ENCODE data around the gene TBC1D8.

The TBC1D8 gene

GRCh38 chr2:101162561-101163330 is 11.6 kb upstream of the TBC1D8 start:
- no peak for DNase-seq (ENCODE audit: low spot score)

- DNase-seq (ENCODE audit: low spot score): no peak
Observed at GRCh38 chr2:101161658-101162057, 10.5 kb upstream of the TBC1D8 start.

GRCh38 chr2:101160454-101160853 is 9.3 kb upstream of the TBC1D8 start:
- no peak for DNase-seq (ENCODE audit: low spot score)

- DNase-seq (ENCODE audit: low spot score): no peak
Observed at GRCh38 chr2:101159526-101159925, 8.3 kb upstream of the TBC1D8 start.

- DNase-seq (ENCODE audit: low spot score): no peak
Observed at GRCh38 chr2:101157272-101157671, 6.1 kb upstream of the TBC1D8 start.

- DNase-seq (ENCODE audit: low spot score): no peak
Observed at GRCh38 chr2:101153787-101154186, 2.6 kb upstream of the TBC1D8 start.

- DNase-seq (ENCODE audit: low spot score): no peak
Observed at GRCh38 chr2:101153077-101153707, 2.0 kb upstream of the TBC1D8 start.

- DNase-seq (ENCODE audit: low spot score): peak; percentile 22
Observed at GRCh38 chr2:101152272-101153076, 1.3 kb upstream of the TBC1D8 start.

- DNase-seq (ENCODE audit: low spot score): no peak
Observed at GRCh38 chr2:101151859-101152271, 683 bp upstream of the TBC1D8 start.

- DNase-seq (ENCODE audit: low spot score): no peak
Observed at GRCh38 chr2:101150306-101151145, 656 bp downstream of the TBC1D8 start.

- no peak for DNase-seq (ENCODE audit: low spot score)
Observed at GRCh38 chr2:101149241-101150192, 1.7 kb downstream of the TBC1D8 start.

GRCh38 chr2:101148777-101149176 is 2.4 kb downstream of the TBC1D8 start:
- no peak for DNase-seq (ENCODE audit: low spot score)

GRCh38 chr2:101147971-101148370 is 3.2 kb downstream of the TBC1D8 start:
- no peak for DNase-seq (ENCODE audit: low spot score)

- no peak for DNase-seq (ENCODE audit: low spot score)
Observed at GRCh38 chr2:101147062-101147461, 4.1 kb downstream of the TBC1D8 start.

GRCh38 chr2:101146535-101146934 is 4.6 kb downstream of the TBC1D8 start:
- no peak for DNase-seq (ENCODE audit: low spot score)

GRCh38 chr2:101145406-101145805 is 5.8 kb downstream of the TBC1D8 start:
- no peak for DNase-seq (ENCODE audit: low spot score)

GRCh38 chr2:101142163-101142562 is 9.0 kb downstream of the TBC1D8 start:
- DNase-seq (ENCODE audit: low spot score): no peak

GRCh38 chr2:101140978-101141655 is 10.1 kb downstream of the TBC1D8 start:
- no peak for DNase-seq (ENCODE audit: low spot score)

- no peak for DNase-seq (ENCODE audit: low spot score)
Observed at GRCh38 chr2:101140237-101140636, 10.9 kb downstream of the TBC1D8 start.

- no peak for DNase-seq (ENCODE audit: low spot score)
Observed at GRCh38 chr2:101139495-101139894, 11.7 kb downstream of the TBC1D8 start.
